Measurements from ENCODE around the gene PLCL2.

- TF ChIP-seq POLR2A (IDR thresholded peaks at IDR 0.05; ENCODE audit: low read depth, low read length) (no peak), TAF1 (IDR thresholded peaks at IDR 0.05; ENCODE audit: borderline replicate concordance, low read depth, low read length) (no peak), POLR2AphosphoS5 (IDR thresholded peaks at IDR 0.05; ENCODE audit: low read depth, low read length) (no peak)
Observed at GRCh38 chr3:16866571-16866970, 18.2 kb upstream of the PLCL2 start.
